Activated CD4-positive, alpha-beta T cell treated with anti-CD3 and anti-CD28 coated beads for 1 hour (primary cell): Measurements from ENCODE around the gene STK4.

Source experiments
- DNase-seq: peaks from one replicate; pipeline ENCODE4 v3.0.0-alpha.2; 2020

STK4 gene

DNA sequence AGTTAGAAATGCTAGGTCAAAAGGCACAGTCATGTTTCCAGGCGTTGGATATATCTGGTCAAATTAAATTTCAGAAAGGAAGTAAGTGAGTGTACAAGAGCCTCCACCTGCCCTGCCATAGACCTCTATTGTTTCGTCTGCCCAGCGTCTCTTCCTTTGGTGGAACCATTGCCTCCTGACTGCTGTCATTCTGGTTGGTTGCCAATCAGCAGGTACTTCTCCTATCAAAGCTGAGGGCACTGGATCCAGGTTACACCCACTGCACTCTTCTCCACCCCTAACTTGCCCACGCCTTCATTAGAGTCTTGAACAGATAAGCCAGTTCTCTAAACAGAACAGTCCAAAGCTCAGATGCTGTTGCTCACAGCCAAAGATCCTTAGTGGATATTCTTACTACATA is 151.3 kb downstream of the STK4 start:
- DNase-seq = no peak

DNA sequence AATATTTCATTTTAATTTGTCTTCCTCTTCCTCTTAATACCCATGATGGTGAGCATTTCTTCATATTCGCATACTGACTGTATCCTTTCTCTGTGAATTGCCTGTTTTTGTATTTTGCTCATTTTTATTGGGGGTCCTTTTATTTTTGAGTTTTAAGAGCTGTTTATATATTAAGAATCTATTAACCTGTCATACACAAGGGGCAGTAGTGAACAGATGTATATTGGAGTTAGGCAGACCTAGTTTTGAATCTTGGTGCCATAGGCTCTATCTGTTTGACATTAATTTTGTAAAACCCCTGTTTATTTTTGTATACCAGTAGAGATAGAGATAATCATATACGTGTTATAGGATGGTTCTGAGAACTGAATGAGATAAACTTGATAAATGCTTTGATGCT is 151.7 kb downstream of the STK4 start:
- no peak for DNase-seq

DNA sequence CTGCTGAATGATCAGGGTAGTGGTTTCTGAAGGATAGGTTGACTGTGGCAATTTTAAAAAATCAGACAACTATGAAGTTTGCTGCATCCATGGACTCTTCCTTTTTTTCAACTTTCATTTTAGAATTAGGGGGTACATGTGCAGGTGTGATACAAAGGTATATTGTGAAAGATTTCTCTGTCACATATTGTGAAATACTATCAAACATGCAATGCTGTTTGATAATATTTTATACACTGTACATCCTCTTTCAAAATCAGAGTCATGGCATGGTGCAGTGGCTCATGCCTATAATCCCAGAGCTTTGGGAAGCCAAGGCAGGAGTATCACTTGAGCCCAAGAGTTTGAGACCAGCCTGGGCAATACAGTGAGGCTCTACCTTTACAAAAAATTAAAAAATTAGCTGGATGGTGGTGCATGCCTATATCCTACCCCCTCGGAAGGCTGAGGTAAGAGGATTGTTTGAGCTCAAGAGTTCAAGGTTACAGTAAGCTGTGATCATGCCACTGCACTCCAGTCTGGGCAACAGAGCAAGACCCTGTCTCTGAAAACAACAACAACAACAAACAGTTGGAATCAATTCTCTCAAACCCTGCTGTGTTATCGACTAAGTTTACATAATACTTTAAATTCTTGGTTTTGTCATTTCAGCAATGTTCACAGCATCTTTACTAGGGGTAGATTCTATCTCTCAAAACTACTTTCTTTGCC is 153.4 kb downstream of the STK4 start:
- DNase-seq = no peak

DNA sequence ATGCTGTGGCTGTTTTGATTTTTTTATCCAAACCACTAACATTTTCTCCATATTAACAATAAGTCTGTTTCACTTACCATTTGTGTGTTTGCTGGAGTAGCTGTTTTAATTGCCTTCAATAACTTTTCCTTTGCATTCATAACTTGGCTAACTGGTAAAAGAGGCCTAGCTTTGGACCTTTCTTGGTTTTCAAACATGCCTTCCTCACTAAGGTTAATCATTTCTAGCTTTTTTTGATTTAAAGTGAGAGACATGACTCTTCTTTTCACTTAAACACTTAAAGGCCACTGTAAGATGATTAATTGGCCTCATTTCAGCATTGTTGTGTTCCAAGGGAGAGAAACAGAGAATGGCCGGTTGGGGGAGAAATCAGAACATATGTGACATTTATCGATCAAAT is 155.1 kb downstream of the STK4 start:
- DNase-seq = no peak

DNA sequence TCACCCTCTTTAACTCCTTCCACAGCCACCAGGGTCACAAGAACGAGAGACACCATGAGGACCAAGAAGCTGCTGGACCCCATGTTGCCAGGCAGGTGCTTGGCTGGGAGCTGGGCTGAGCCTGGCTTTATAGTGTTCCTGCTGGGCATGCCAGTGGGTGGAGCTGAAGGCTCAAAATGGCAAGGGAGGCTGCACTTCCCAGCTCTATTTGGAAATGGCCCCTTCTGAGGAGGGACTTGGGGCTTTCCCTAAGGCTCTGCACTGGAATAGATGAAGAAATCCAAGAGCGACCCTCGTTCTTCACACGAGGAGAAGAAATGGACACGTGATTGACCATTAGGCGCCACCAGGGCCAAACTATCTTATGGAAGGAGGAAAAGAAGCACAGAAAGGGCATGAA is 158.1 kb downstream of the STK4 start, which contains the start of gene WFDC12:
WFDC12 (minus strand) TSS at position 101 of the 400 bp plus-strand sequence; CDS start at position 83, 18 bp downstream.
- no peak for DNase-seq

DNA sequence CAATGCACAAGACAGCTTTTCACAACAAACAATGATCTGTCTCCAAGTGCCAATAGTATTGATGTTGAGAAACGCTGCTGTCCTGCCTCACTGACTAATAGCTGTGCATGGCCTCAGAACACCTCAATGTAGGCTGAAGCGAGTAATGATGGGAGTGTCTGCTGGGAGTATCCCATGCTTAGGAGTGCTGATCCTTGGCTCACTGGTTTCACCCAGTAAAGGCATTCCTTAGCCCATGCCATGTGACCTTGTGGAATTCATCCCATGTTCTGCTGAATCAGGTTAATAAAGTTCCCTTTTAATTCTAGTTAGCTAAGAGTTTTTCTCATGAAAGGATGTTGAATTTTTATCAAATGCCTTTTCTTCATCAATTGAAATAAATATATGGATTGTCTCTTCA is 161.8 kb downstream of the STK4 start:
- no peak for DNase-seq
